B cell (primary cell): ENCODE measurements around the gene KREMEN2. TPM values are rescaled to one million over a fixed set of nuclear protein-coding genes. Genes with fewer than 3 reads are reported as not detected.

Source experiments
- ATAC-seq: fragments of 200-7000 bp; cut with Tn5 transposase; one replicate; pipeline ENCODE4 v1.10.0; 2021; ENCODE audit warnings: low read depth, mild to moderate bottlenecking, moderate number of reproducible peaks, moderate library complexity
- CTCF ChIA-PET: fragments of 350-600 bp; sonication (Branson Sonifier 250); formaldehyde crosslinking; loops from one replicate; lab custom pipeline; 2021; ENCODE audit warnings: antibody characterized with exemption, inconsistent platforms; lab: Charles Lee
- POLR2A ChIA-PET: fragments of 350-600 bp; sonication (Branson Sonifier 250); formaldehyde crosslinking; loops from one replicate; lab custom pipeline; 2021; ENCODE audit warnings: antibody characterized with exemption; lab: Charles Lee
- DNase-seq: peaks from one replicate; pipeline ENCODE4 v3.0.0; 2013
- H2AFZ ChIP-seq: 2 replicates; pipeline ENCODE4 v1.6.1; 2012; ENCODE audit warnings: mild to moderate bottlenecking, low read depth, low read length; ENCODE audit not compliant: insufficient read depth, poor library complexity, severe bottlenecking
- H3K27ac ChIP-seq, 2 donors: 1 replicate in 1 of 2; 2 replicates in 1 of 2; pipeline ENCODE4 v1.5.1; 2012 to 2013; ENCODE audit warnings: low read length in 2 of 2, mild to moderate bottlenecking in 2 of 2, moderate library complexity in 1 of 2
- H3K27me3 ChIP-seq, 4 experiments: fragments of 200-600 bp in 1 of 4; sonication (generic) in 1 of 4; replicated peaks in 1 of 4; 1 replicate in 2 of 4; 2 replicates in 2 of 4; pipeline versions ENCODE4 v1.6.1 to v1.7.0; 2013 to 2016; ENCODE audit warnings: low read length in 3 of 4, mild to moderate bottlenecking in 2 of 4, mixed read lengths in 1 of 4, moderate library complexity in 1 of 4; ENCODE audit not compliant: insufficient read depth in 4 of 4, control insufficient read depth in 3 of 4; ENCODE audit errors: control extremely low read depth in 1 of 4
- H3K36me3 ChIP-seq, 2 experiments: replicated peaks in 1 of 2; 1 replicate in 1 of 2; 2 replicates in 1 of 2; pipeline versions ENCODE4 v1.6.1 to v1.7.1; 2013; ENCODE audit warnings: low read length in 1 of 2; ENCODE audit not compliant: insufficient read depth in 2 of 2, control insufficient read depth in 1 of 2; ENCODE audit errors: control extremely low read depth in 1 of 2, extremely low read depth in 1 of 2
- H3K4me1 ChIP-seq, 2 donors: fragments of 200-600 bp in 1 of 2; sonication (generic) in 1 of 2; 1 replicate in 1 of 2; 2 replicates in 1 of 2; pipeline versions ENCODE4 v1.5.1 to v1.6.1; 2013 to 2017; ENCODE audit warnings: low read length in 2 of 2; ENCODE audit not compliant: control insufficient read depth in 2 of 2, insufficient read depth in 2 of 2
- H3K4me2 ChIP-seq: replicated peaks from 2 replicates; pipeline ENCODE3; 2012; ENCODE audit warnings: mild to moderate bottlenecking, low read depth, low read length; ENCODE audit not compliant: poor library complexity, severe bottlenecking
- H3K4me3 ChIP-seq, 5 experiments: fragments of 200-600 bp in 1 of 5; sonication (generic) in 1 of 5; 1 replicate in 3 of 5; 2 replicates in 2 of 5; pipeline versions ENCODE4 v1.5.1 to v1.7.0; 2011 to 2016; ENCODE audit warnings: low read length in 4 of 5, mild to moderate bottlenecking in 4 of 5, low read depth in 2 of 5, control low read depth in 1 of 5, moderate library complexity in 1 of 5; ENCODE audit not compliant: insufficient read depth in 1 of 5; ENCODE audit errors: control extremely low read depth in 1 of 5, extremely low read depth in 1 of 5
- H3K79me2 ChIP-seq: fragments of 200-600 bp; sonication (generic); one replicate; pipeline ENCODE4 v1.6.0; 2016; ENCODE audit warnings: low read length; ENCODE audit not compliant: control insufficient read depth, insufficient read depth
- H3K9ac ChIP-seq: fragments of 200-600 bp; sonication (generic); 2 replicates; pipeline ENCODE4 v1.6.1; 2017; ENCODE audit warnings: mild to moderate bottlenecking, low read length, moderate library complexity
- H3K9me3 ChIP-seq, 3 donors: one replicate each; pipeline versions ENCODE4 v1.6.1 to v1.7.1; 2013; ENCODE audit warnings: low read length in 2 of 3; ENCODE audit not compliant: control insufficient read depth in 2 of 3, insufficient read depth in 1 of 3; ENCODE audit errors: control extremely low read depth in 1 of 3
- H4K20me1 ChIP-seq: 2 replicates; pipeline ENCODE4 v1.6.0; 2012; ENCODE audit warnings: mild to moderate bottlenecking, low read length; ENCODE audit not compliant: insufficient read depth, control insufficient read depth, poor library complexity, severe bottlenecking
- H3K27ac Mint-ChIP-seq: one replicate; pipeline ENCODE4 v1.8.0; 2021; ENCODE audit warnings: mixed read lengths
- H3K27me3 Mint-ChIP-seq: one replicate; pipeline ENCODE4 v1.8.0; 2021; ENCODE audit warnings: mixed read lengths
- H3K4me1 Mint-ChIP-seq: one replicate; pipeline ENCODE4 v1.8.0; 2021; ENCODE audit warnings: mixed read lengths
- H3K4me3 Mint-ChIP-seq: one replicate; pipeline ENCODE4 v1.8.0; 2021; ENCODE audit warnings: mixed read lengths
- H3K9me3 Mint-ChIP-seq: one replicate; pipeline ENCODE4 v1.8.0; 2022; ENCODE audit warnings: mixed read lengths; ENCODE audit not compliant: insufficient read depth
- EZH2 ChIP-seq: IDR thresholded peaks from 2 replicates; pipeline ENCODE4 v1.6.1; 2012; ENCODE audit warnings: borderline replicate concordance, low read depth, mild to moderate bottlenecking, moderate library complexity, low read length; ENCODE audit not compliant: insufficient read depth, poor library complexity, severe bottlenecking
- WGBS: methylation state at CpG from one replicate; pipeline ENCODE4 v1.1.5; 2013; ENCODE audit warnings: missing lambda C conversion rate; ENCODE audit not compliant: insufficient coverage; 5-methylcytosine and 5-hydroxymethylcytosine counted together
- intact Hi-C: fragments of 100-400 bp; cut with micrococcal nuclease; formaldehyde crosslinking; loops from one replicate; pipeline ENCODE4 v1.10.0; 2022
- polyA plus RNA-seq: library from polyadenylated mRNA; depleted of rRNA; stranded (reverse); fragments of >200 nt; gene quantifications from 2 replicates; pipeline ENCODE4 v1.2.3, GENCODE V29; 2012
- total RNA-seq, 2 donors: library from RNA; stranded (reverse); fragments of 120-200 nt in 1 of 2; gene quantifications; 1 replicate in 1 of 2; 2 replicates in 1 of 2; pipeline versions ENCODE4 v1.2.3 to v1.2.4, GENCODE V29; 2013 to 2022
- TF ChIP-seq, protein P1 (sequence below): fragments of 200-600 bp; IDR thresholded peaks from one replicate; pipeline ENCODE4 v1.8.0; 2022; ENCODE audit warnings: antibody characterized with exemption, mild to moderate bottlenecking

Gene KREMEN2
- total and polyA plus RNA-seq, 2 donors (not counting 1 experiment from before 2014, with no cell fraction given), result 0.17 to 1.1 TPM

DNA sequence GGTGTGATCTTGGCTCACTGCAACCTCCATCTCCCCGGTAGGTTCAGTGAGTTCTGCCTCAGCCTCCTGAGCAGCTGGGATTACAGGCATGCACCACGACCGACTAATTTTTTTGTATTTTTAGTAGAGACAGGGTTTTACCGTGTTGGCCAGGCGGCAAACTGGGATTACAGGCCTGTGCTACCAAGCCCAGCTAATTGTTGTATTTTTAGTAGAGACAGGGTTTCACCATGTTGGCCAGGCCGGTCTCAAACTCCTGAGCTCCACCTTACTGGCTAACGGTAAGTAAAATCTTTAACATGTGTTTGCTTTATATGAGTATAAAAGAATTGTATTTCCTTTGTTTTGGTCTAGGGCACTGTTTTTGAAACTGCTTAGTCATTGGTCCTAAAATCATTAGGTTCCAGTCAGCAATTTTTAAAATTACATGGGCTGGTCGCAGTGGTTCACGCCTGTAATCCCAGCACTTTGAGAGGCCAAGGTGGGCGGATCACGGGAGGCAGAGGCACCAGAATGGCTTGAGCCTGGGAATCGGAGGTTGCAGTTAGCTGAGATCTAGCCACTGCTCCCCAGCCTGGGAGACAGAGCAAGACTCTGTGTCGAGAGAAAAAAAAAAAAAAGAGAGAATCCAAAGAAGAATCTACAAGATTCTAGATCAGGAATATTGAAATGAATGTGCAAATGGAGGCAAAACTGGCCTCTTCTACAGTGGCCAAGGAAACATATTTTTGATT is 48.7 kb upstream of the KREMEN2 start:
- Histone ChIP-seq H3K9ac (no peak overlapping the region), H3K4me1 (peaks cover 11 to 20% of the 10 kb centered on the region in 2 donors), H3K27me3 (no peaks in the 10 kb centered on the region), H3K36me3 (peaks cover 0 to 7% of the 10 kb centered on the region in 2 experiments), H3K4me2 (no peak overlapping the region), H2AFZ (no peak overlapping the region), H4K20me1 (no peaks in the 10 kb centered on the region), H3K9me3 (peaks cover 0 to 3% (median 0%) of the 10 kb centered on the region in 3 donors), H3K27ac (no peak overlapping the region), H3K79me2 (peaks cover 10% of the 10 kb centered on the region), H3K4me3 (no peak overlapping the region)
- CTCF ChIA-PET, result interaction anchor here (0.8 to 1.6 kb wide), 3 partner anchors 38 to 77 kb away, joined by 3 to 4 read pairs (median 3); no protein-coding TSS in a partner anchor
- Mint-ChIP-seq H3K9me3 (no peaks in the 10 kb centered on the region), H3K4me1 (peaks cover 22% of the 10 kb centered on the region), H3K4me3 (no peak overlapping the region), H3K27ac (no peak overlapping the region), H3K27me3 (no peaks in the 10 kb centered on the region)
- intact Hi-C loops, result no loop called here
- POLR2A ChIA-PET, result no interaction called here
- no peak for TF ChIP-seq EZH2
- TF ChIP-seq, protein P1, sequence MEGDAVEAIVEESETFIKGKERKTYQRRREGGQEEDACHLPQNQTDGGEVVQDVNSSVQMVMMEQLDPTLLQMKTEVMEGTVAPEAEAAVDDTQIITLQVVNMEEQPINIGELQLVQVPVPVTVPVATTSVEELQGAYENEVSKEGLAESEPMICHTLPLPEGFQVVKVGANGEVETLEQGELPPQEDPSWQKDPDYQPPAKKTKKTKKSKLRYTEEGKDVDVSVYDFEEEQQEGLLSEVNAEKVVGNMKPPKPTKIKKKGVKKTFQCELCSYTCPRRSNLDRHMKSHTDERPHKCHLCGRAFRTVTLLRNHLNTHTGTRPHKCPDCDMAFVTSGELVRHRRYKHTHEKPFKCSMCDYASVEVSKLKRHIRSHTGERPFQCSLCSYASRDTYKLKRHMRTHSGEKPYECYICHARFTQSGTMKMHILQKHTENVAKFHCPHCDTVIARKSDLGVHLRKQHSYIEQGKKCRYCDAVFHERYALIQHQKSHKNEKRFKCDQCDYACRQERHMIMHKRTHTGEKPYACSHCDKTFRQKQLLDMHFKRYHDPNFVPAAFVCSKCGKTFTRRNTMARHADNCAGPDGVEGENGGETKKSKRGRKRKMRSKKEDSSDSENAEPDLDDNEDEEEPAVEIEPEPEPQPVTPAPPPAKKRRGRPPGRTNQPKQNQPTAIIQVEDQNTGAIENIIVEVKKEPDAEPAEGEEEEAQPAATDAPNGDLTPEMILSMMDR, result no peak
- no peak for ATAC-seq
- WGBS, result 85% methylated on average over 11 of the region's 13 CpGs
- no peak for DNase-seq
